Panc1 (cell line): ENCODE measurements around the gene COL11A2. TPM values are rescaled to one million over a fixed set of nuclear protein-coding genes. Genes with fewer than 3 reads are reported as not detected.
A peak's percentile ranks its signal among the peaks of the same experiment; 100 is the strongest.

ENCODE experiments used
- ATAC-seq: fragments of 200-7000 bp; cut with Tn5 transposase; 2 replicates; pipeline ENCODE4 v1.9.1; 2020; ENCODE audit warnings: mild to moderate bottlenecking, moderate library complexity
- BruUV-seq: library from RNA; stranded (reverse); fragments of 400-500 nt; replicated peaks from 2 replicates; lab custom pipeline; 2021; lab: Mats Ljungman, UMichigan
- CTCF ChIA-PET: fragments of 300-600 bp; sonication (Branson Sonifier 250); formaldehyde crosslinking; loops from one replicate; lab custom pipeline; 2022; ENCODE audit warnings: antibody characterized with exemption; lab: Charles Lee
- POLR2A ChIA-PET: fragments of 300-600 bp; sonication (Branson Sonifier 250); formaldehyde crosslinking; loops from one replicate; lab custom pipeline; 2022; ENCODE audit warnings: antibody characterized with exemption; lab: Charles Lee
- DNase-seq: peaks from one replicate; pipeline ENCODE4 v3.0.0-alpha.2; 2010; ENCODE audit warnings: low read depth, low spot score
- H3K27ac ChIP-seq: 2 replicates; pipeline ENCODE4 v1.5.1; 2011; ENCODE audit warnings: mild to moderate bottlenecking, low read length, inconsistent platforms
- H3K27me3 ChIP-seq: fragments of 200-500 bp; sonication (Bioruptor generic); 2 replicates; pipeline ENCODE4 v1.6.0; 2014; ENCODE audit warnings: low read length, inconsistent platforms; ENCODE audit not compliant: control insufficient read depth, insufficient read depth
- H3K36me3 ChIP-seq: fragments of 200-500 bp; sonication (Bioruptor generic); 2 replicates; pipeline ENCODE4 v1.5.1; 2014; ENCODE audit warnings: inconsistent platforms, mild to moderate bottlenecking, low read length, moderate library complexity; ENCODE audit not compliant: control insufficient read depth, insufficient read depth
- H3K4me1 ChIP-seq: 2 replicates; pipeline ENCODE4 v1.5.1; 2011; ENCODE audit warnings: inconsistent platforms, mild to moderate bottlenecking, low read length, moderate library complexity; ENCODE audit not compliant: control insufficient read depth, insufficient read depth
- H3K4me3 ChIP-seq, 2 experiments: 2 replicates each; pipeline ENCODE4 v1.5.1; 2011 to 2012; ENCODE audit warnings: low read depth in 2 of 2, low read length in 2 of 2, mild to moderate bottlenecking in 2 of 2, inconsistent platforms in 1 of 2, moderate library complexity in 1 of 2
- H3K9me3 ChIP-seq: fragments of 200-500 bp; sonication (Bioruptor generic); 2 replicates; pipeline ENCODE4 v1.5.1; 2014; ENCODE audit warnings: low read depth, mild to moderate bottlenecking, inconsistent platforms, low read length, moderate library complexity; ENCODE audit not compliant: control insufficient read depth, insufficient read depth
- CTCF ChIP-seq: fragments of 450-650 bp; IDR thresholded peaks from 2 replicates; pipeline ENCODE4 v1.5.1; 2017; ENCODE audit warnings: mild to moderate bottlenecking
- POLR2AphosphoS5 ChIP-seq: IDR thresholded peaks from 2 replicates; pipeline ENCODE4 v1.6.1; 2012; ENCODE audit warnings: mild to moderate bottlenecking, low read depth, low read length, moderate library complexity
- REST ChIP-seq, 2 experiments: IDR thresholded peaks; 2 replicates each; pipeline ENCODE4 v1.6.1; 2011 to 2012; ENCODE audit warnings: low read depth in 2 of 2, control low read depth in 1 of 2, low read length in 1 of 2, mild to moderate bottlenecking in 1 of 2, moderate library complexity in 1 of 2; ENCODE audit not compliant: insufficient read depth in 1 of 2
- SIN3A ChIP-seq: IDR thresholded peaks from 2 replicates; pipeline ENCODE4 v1.6.1; 2012; ENCODE audit warnings: low read depth, mild to moderate bottlenecking, low read length, moderate library complexity, borderline replicate concordance; ENCODE audit not compliant: insufficient read depth
- TCF7L2 ChIP-seq: IDR thresholded peaks from 2 replicates; pipeline ENCODE4 v1.6.1; 2011; ENCODE audit warnings: mild to moderate bottlenecking, low read depth, low read length, inconsistent platforms
- in situ Hi-C: cut with HindIII; loops from 2 replicates; pipeline ENCODE4 v1.10.0; 2016; ENCODE audit warnings: low sequenced_read_pairs, low pct_unique_long_range_greater_than_20kb
- intact Hi-C: fragments of 100-400 bp; cut with micrococcal nuclease; formaldehyde crosslinking; loops from one replicate; pipeline ENCODE4 v1.10.0; 2022; ENCODE audit not compliant: unreplicated experiment
- total RNA-seq: library from RNA; stranded (reverse); gene quantifications from one replicate; pipeline ENCODE4 v1.2.1, GENCODE V29; 2021; ENCODE audit not compliant: unreplicated experiment

Gene COL11A2
- total RNA-seq, 1 experiment from 2014 or later: 0.57 TPM

- no peaks in the 10 kb centered on the region for H3K36me3 ChIP-seq
- no peak for DNase-seq
- no peak overlapping the region for H3K4me3 ChIP-seq
- no peak for ATAC-seq
- H3K27ac ChIP-seq: no peak overlapping the region
- no peaks in the 10 kb centered on the region for H3K9me3 ChIP-seq
- ChIA-PET CTCF (no interaction called here), POLR2A (interaction anchor here (0.9 kb wide), 1 partner anchor 12 kb away, joined by 3 read pairs; no protein-coding TSS in a partner anchor)
- in situ Hi-C loops: no loop called here
- TF ChIP-seq CTCF: no peak
- intact Hi-C loops: no loop called here
- no peaks in the 10 kb centered on the region for H3K27me3 ChIP-seq
- no TSS peak for BruUV-seq
- peaks cover 10% of the 10 kb centered on the region for H3K4me1 ChIP-seq
These were observed 23.2 kb upstream of the COL11A2 start for GRCh38 chr6:33215271-33216116.

GRCh38 chr6:33213989-33214335 is 21.7 kb upstream of the COL11A2 start:
- DNase-seq: no peak
- peak overlapping the region; percentile 51 to 57 for H3K4me3 ChIP-seq
- H3K36me3 ChIP-seq: no peaks in the 10 kb centered on the region
- ChIA-PET POLR2A (no interaction called here), CTCF (no interaction called here)
- intact Hi-C loops (no loop called here), in situ Hi-C loops (no loop called here)
- no peak for TF ChIP-seq TCF7L2
- no peak for TF ChIP-seq REST (IDR thresholded peaks at IDR 0.05; ENCODE audit: insufficient read depth in 1 of 2, low read depth in 2 of 2, low read length in 1 of 2)
- TF ChIP-seq POLR2AphosphoS5: no peak
- no peak for TF ChIP-seq CTCF
- TF ChIP-seq SIN3A: no peak
- BruUV-seq: no TSS peak
- H3K4me1 ChIP-seq: peaks cover 10% of the 10 kb centered on the region
- H3K27ac ChIP-seq: peak overlapping the region; percentile 77
- H3K9me3 ChIP-seq: no peaks in the 10 kb centered on the region
- peak; percentile 26 for ATAC-seq
- H3K27me3 ChIP-seq: no peaks in the 10 kb centered on the region
